SK-N-SH (cell line): ENCODE results near the gene PHYH. TPM values are rescaled to one million over a fixed set of nuclear protein-coding genes. Genes with fewer than 3 reads are reported as not detected.

Experiments used
- CTCF ChIA-PET: fragments of 300-600, 350-600 bp; formaldehyde crosslinking; extraction: SDS; loops from one replicate; lab custom pipeline; 2021; lab: Yijun Ruan, JAX
- POLR2A ChIA-PET: fragments of 350-600 bp; sonication (Branson Sonifier 250); formaldehyde crosslinking; extraction: SDS; loops from one replicate; lab custom pipeline; 2020; ENCODE audit warnings: antibody characterized with exemption, inconsistent platforms; lab: Yijun Ruan, JAX
- DNase-seq: peaks from one replicate; pipeline ENCODE4 v3.0.0; 2012
- H2AFZ ChIP-seq: fragments of 200-600 bp; sonication (generic); 2 replicates; pipeline ENCODE4 v1.8.1; 2016; ENCODE audit warnings: antibody characterized with exemption, mild to moderate bottlenecking, low read depth
- H3F3A ChIP-seq: fragments of 200-600 bp; sonication (generic); replicated peaks from 2 replicates; pipeline ENCODE3; 2016; ENCODE audit warnings: antibody characterized with exemption, mild to moderate bottlenecking; ENCODE audit not compliant: insufficient read depth
- H3K27ac ChIP-seq, 2 experiments: fragments of 200-500 bp in 1 of 2; fragments of 200-600 bp in 1 of 2; sonication (Bioruptor generic) in 1 of 2; sonication (generic), shearing (Covaris generic) in 1 of 2; 2 replicates each; pipeline versions ENCODE4 v1.5.1 to v1.6.1; 2014 to 2016; ENCODE audit warnings: low read depth in 2 of 2, inconsistent platforms in 1 of 2, low read length in 1 of 2, mild to moderate bottlenecking in 1 of 2, mixed read lengths in 1 of 2
- H3K27me3 ChIP-seq: fragments of 200-600 bp; sonication (generic), shearing (Covaris generic); 2 replicates; pipeline ENCODE4 v1.6.1; 2016; ENCODE audit warnings: mixed run types; ENCODE audit not compliant: insufficient read depth
- H3K36me3 ChIP-seq, 2 experiments: fragments of 200-500 bp in 1 of 2; fragments of 200-600 bp in 1 of 2; sonication (Bioruptor generic) in 1 of 2; sonication (generic) in 1 of 2; replicated peaks in 1 of 2; 2 replicates each; pipeline versions ENCODE3 to v1.5.1; 2014 to 2016; ENCODE audit warnings: low read length in 1 of 2, mild to moderate bottlenecking in 1 of 2; ENCODE audit not compliant: insufficient read depth in 2 of 2, control insufficient read depth in 1 of 2
- H3K4me1 ChIP-seq, 2 experiments: fragments of 200-500 bp in 1 of 2; fragments of 200-600 bp in 1 of 2; sonication (Bioruptor generic) in 1 of 2; sonication (generic), shearing (Covaris generic) in 1 of 2; 2 replicates each; pipeline versions ENCODE4 v1.5.1 to v1.6.1; 2014 to 2016; ENCODE audit warnings: low read depth in 1 of 2, low read length in 1 of 2, mixed run types in 1 of 2; ENCODE audit not compliant: insufficient read depth in 2 of 2, control insufficient read depth in 1 of 2
- H3K4me2 ChIP-seq: fragments of 200-600 bp; sonication (generic), shearing (Covaris generic); 2 replicates; pipeline ENCODE4 v1.6.1; 2017; ENCODE audit warnings: mixed run types
- H3K4me3 ChIP-seq, 2 experiments: fragments of 200-500 bp in 1 of 2; fragments of 200-600 bp in 1 of 2; sonication (Bioruptor generic) in 1 of 2; sonication (generic), shearing (Covaris generic) in 1 of 2; 2 replicates each; pipeline versions ENCODE4 v1.5.1 to v1.8.1; 2014 to 2016; ENCODE audit warnings: low read depth in 2 of 2, inconsistent platforms in 1 of 2, low read length in 1 of 2, mild to moderate bottlenecking in 1 of 2, mixed read lengths in 1 of 2, moderate library complexity in 1 of 2
- H3K79me2 ChIP-seq: fragments of 200-600 bp; sonication (generic); 2 replicates; pipeline ENCODE4 v1.8.1; 2017; ENCODE audit warnings: mild to moderate bottlenecking; ENCODE audit not compliant: insufficient read depth
- H3K9ac ChIP-seq: fragments of 200-600 bp; sonication (generic); 2 replicates; pipeline ENCODE4 v1.6.1; 2017; ENCODE audit warnings: mixed run types
- H3K9me2 ChIP-seq: fragments of 200-600 bp; sonication (generic); 2 replicates; pipeline ENCODE4 v1.6.1; 2017; ENCODE audit warnings: mixed run types
- H3K9me3 ChIP-seq: fragments of 200-600 bp; sonication (generic); 2 replicates; pipeline ENCODE4 v1.6.1; 2017; ENCODE audit warnings: mixed run types, mild to moderate bottlenecking, moderate library complexity
- H4K20me1 ChIP-seq: fragments of 200-600 bp; sonication (generic); 2 replicates; pipeline ENCODE4 v1.6.1; 2017; ENCODE audit warnings: mild to moderate bottlenecking, mixed run types; ENCODE audit not compliant: insufficient read depth
- CHD2 ChIP-seq: fragments of 150-350 bp; IDR thresholded peaks from 2 replicates; pipeline ENCODE4 v1.6.1; 2018; ENCODE audit warnings: low read length; ENCODE audit not compliant: partially characterized antibody
- CTCF ChIP-seq: fragments of 200-600 bp; sonication (generic); IDR thresholded peaks from 2 replicates; pipeline ENCODE4 v1.6.1; 2017; ENCODE audit warnings: antibody characterized with exemption, mild to moderate bottlenecking, moderate library complexity
- ELF1 ChIP-seq: IDR thresholded peaks from 2 replicates; pipeline ENCODE4 v1.4.0; 2012
- EP300 ChIP-seq, 2 experiments: IDR thresholded peaks; 2 replicates each; pipeline versions ENCODE4 v1.4.0 to v1.6.1; 2012; ENCODE audit warnings: borderline replicate concordance in 1 of 2, low read depth in 1 of 2, low read length in 1 of 2
- FOSL2 ChIP-seq: IDR thresholded peaks from 2 replicates; pipeline ENCODE4 v1.4.0; 2012; ENCODE audit warnings: low read depth, mild to moderate bottlenecking, moderate library complexity, borderline replicate concordance
- FOXM1 ChIP-seq: IDR thresholded peaks from 2 replicates; pipeline ENCODE4 v1.4.0; 2012; ENCODE audit warnings: low read depth, mild to moderate bottlenecking
- GABPA ChIP-seq: IDR thresholded peaks from 2 replicates; pipeline ENCODE4 v1.4.0; 2012; ENCODE audit warnings: low read depth, mild to moderate bottlenecking
- GATA2 ChIP-seq: sonication (generic); formaldehyde crosslinking; IDR thresholded peaks from 2 replicates; pipeline ENCODE4 v1.5.0; 2020; ENCODE audit warnings: mild to moderate bottlenecking, missing genetic modification reagents
- IRF3 ChIP-seq: fragments of 150-350 bp; IDR thresholded peaks from 2 replicates; pipeline ENCODE4 v1.6.1; 2016; ENCODE audit warnings: mild to moderate bottlenecking, low read depth, low read length
- MAX ChIP-seq: IDR thresholded peaks from 2 replicates; pipeline ENCODE4 v1.4.0; 2012; ENCODE audit warnings: low read depth
- RCOR1 ChIP-seq: fragments of 150-350 bp; IDR thresholded peaks from 2 replicates; pipeline ENCODE4 v1.6.1; 2017; ENCODE audit warnings: antibody characterized with exemption, low read length
- RXRA ChIP-seq: IDR thresholded peaks from 2 replicates; pipeline ENCODE4 v1.4.0; 2012; ENCODE audit warnings: low read depth, mild to moderate bottlenecking, borderline replicate concordance
- SIN3A ChIP-seq: IDR thresholded peaks from 2 replicates; pipeline ENCODE4 v1.6.1; 2012; ENCODE audit warnings: low read depth, mild to moderate bottlenecking, low read length, moderate library complexity, borderline replicate concordance
- SMC3 ChIP-seq: IDR thresholded peaks from 2 replicates; pipeline ENCODE4 v1.6.1; 2012; ENCODE audit warnings: low read depth, low read length, improper control_type of control experiment
- TAF1 ChIP-seq: IDR thresholded peaks from 2 replicates; pipeline ENCODE4 v1.6.1; 2012; ENCODE audit warnings: low read depth, mild to moderate bottlenecking, low read length, moderate library complexity, borderline replicate concordance
- TEAD4 ChIP-seq: IDR thresholded peaks from 2 replicates; pipeline ENCODE4 v1.4.0; 2012; ENCODE audit warnings: mild to moderate bottlenecking, borderline replicate concordance; ENCODE audit not compliant: insufficient read depth
- USF1 ChIP-seq: IDR thresholded peaks from 2 replicates; pipeline ENCODE4 v1.4.0; 2012; ENCODE audit warnings: low read depth, borderline replicate concordance
- USF2 ChIP-seq: fragments of 150-350 bp; IDR thresholded peaks from 2 replicates; pipeline ENCODE4 v1.6.1; 2017; ENCODE audit warnings: antibody characterized with exemption, low read length, low read depth, borderline replicate concordance
- YY1 ChIP-seq: IDR thresholded peaks from 2 replicates; pipeline ENCODE4 v1.4.0; 2012; ENCODE audit warnings: low read depth, mild to moderate bottlenecking
- WGBS: methylation state at CpG from one replicate; pipeline ENCODE4 v1.1.6; 2017; ENCODE audit warnings: low lambda C conversion rate; 5-methylcytosine and 5-hydroxymethylcytosine counted together
- polyA plus RNA-seq, 3 experiments: library from polyadenylated mRNA; depleted of rRNA; stranded (reverse); fragments of >200 nt; gene quantifications; 2 replicates each; pipeline ENCODE4 v1.2.3, GENCODE V29; 2012

PHYH gene
- polyA plus RNA-seq, 1 of the 3 experiments (the other 2 are of a cell fraction): 16.2 TPM

GRCh38 chr10:13335881-13336280 lies 36.0 kb upstream of the PHYH start:
- CTCF ChIA-PET: interaction anchor here (0.5 to 1.7 kb wide), 2 partner anchors 34 to 130 kb away, joined by 3 to 6 read pairs; no protein-coding TSS in a partner anchor
- Histone ChIP-seq H2AFZ (no peak overlapping the region), H3K27ac (no peak overlapping the region), H4K20me1 (no peaks in the 10 kb centered on the region), H3K4me3 (no peak overlapping the region), H3K79me2 (peaks cover 45% of the 10 kb centered on the region), H3K9me2 (no peaks in the 10 kb centered on the region), H3K9ac (no peak overlapping the region), H3K4me2 (no peak overlapping the region), H3F3A (peaks cover 3% of the 10 kb centered on the region), H3K36me3 (peaks cover 15 to 22% of the 10 kb centered on the region in 2 experiments), H3K9me3 (no peaks in the 10 kb centered on the region), H3K27me3 (no peaks in the 10 kb centered on the region), H3K4me1 (peaks cover 16 to 30% of the 10 kb centered on the region in 2 experiments; a peak in 2 of 4 replicates)
- POLR2A ChIA-PET: no interaction called here
- TF ChIP-seq IRF3 (no peak), SMC3 (no peak), CTCF (no peak), FOXM1 (no peak), USF2 (no peak), GATA2 (no peak), GABPA (no peak), RXRA (no peak), FOSL2 (no peak), CHD2 (no peak), ELF1 (no peak), MAX (no peak), TAF1 (no peak), YY1 (no peak), USF1 (no peak), EP300 (IDR thresholded peaks at IDR 0.05; ENCODE audit: borderline replicate concordance in 1 of 2, low read depth in 1 of 2, low read length in 1 of 2) (no peak), TEAD4 (no peak), RCOR1 (no peak), SIN3A (no peak)
- 97% methylated on average over 9 of the region's 9 CpGs for WGBS
- no peak for DNase-seq
